HG03196 (cell line): Measurements from ENCODE around the gene LRRC8C.
"Not testable (repeated sequence)": the region's sequence is repeated elsewhere in the genome, so short reads cannot be mapped to it uniquely, and the experiment has no call there.

Experiments used
- ATAC-seq: cut with Tn5 transposase; IDR thresholded peaks from one replicate; pipeline ENCODE4 v1.9.1; 2021; ENCODE audit not compliant: unreplicated experiment

The LRRC8C gene

GRCh38 chr1:89632657-89633247 is at the start of gene LRRC8C:
Gene LRRC8C, plus strand, starts transcription at chr1:89633120. Its CDS starts 53,354 bp downstream, at chr1:89686474.
- peak; percentile 92 for ATAC-seq

- ATAC-seq, result no peak
Observed at GRCh38 chr1:89584211-89584610, 48.7 kb upstream of the LRRC8C start.

- no peak for ATAC-seq
Observed at GRCh38 chr1:89584781-89585180, 48.1 kb upstream of the LRRC8C start.

GRCh38 chr1:89587729-89588161 is 45.2 kb upstream of the LRRC8C start:
- no peak for ATAC-seq

GRCh38 chr1:89588480-89588879 is 44.4 kb upstream of the LRRC8C start:
- no peak for ATAC-seq

GRCh38 chr1:89589515-89589914 is 43.4 kb upstream of the LRRC8C start:
- no peak for ATAC-seq

GRCh38 chr1:89590341-89591080 is 42.4 kb upstream of the LRRC8C start:
- no peak for ATAC-seq

- ATAC-seq, result not testable (repeated sequence)
Observed at GRCh38 chr1:89592861-89593302, 40.0 kb upstream of the LRRC8C start.

GRCh38 chr1:89594096-89594740 is 38.7 kb upstream of the LRRC8C start:
- no peak for ATAC-seq

GRCh38 chr1:89596698-89597097 is 36.2 kb upstream of the LRRC8C start:
- no peak for ATAC-seq

GRCh38 chr1:89598450-89599331 is 34.2 kb upstream of the LRRC8C start:
- ATAC-seq, result no peak

GRCh38 chr1:89599332-89599630 is 33.6 kb upstream of the LRRC8C start:
- ATAC-seq, result no peak

- no peak for ATAC-seq
Observed at GRCh38 chr1:89600451-89601224, 32.3 kb upstream of the LRRC8C start.

- no peak for ATAC-seq
Observed at GRCh38 chr1:89602871-89603404, 30.0 kb upstream of the LRRC8C start.

- ATAC-seq, result no peak
Observed at GRCh38 chr1:89603651-89604413, 29.1 kb upstream of the LRRC8C start.

GRCh38 chr1:89604414-89604735 is 28.5 kb upstream of the LRRC8C start:
- ATAC-seq, result no peak

GRCh38 chr1:89605692-89606091 is 27.2 kb upstream of the LRRC8C start:
- ATAC-seq, result no peak

- ATAC-seq, result no peak
Observed at GRCh38 chr1:89606227-89606980, 26.5 kb upstream of the LRRC8C start.

- ATAC-seq, result no peak
Observed at GRCh38 chr1:89607156-89607555, 25.8 kb upstream of the LRRC8C start.
